Measurements from ENCODE around the gene CATSPERD.

CATSPERD gene

DNA sequence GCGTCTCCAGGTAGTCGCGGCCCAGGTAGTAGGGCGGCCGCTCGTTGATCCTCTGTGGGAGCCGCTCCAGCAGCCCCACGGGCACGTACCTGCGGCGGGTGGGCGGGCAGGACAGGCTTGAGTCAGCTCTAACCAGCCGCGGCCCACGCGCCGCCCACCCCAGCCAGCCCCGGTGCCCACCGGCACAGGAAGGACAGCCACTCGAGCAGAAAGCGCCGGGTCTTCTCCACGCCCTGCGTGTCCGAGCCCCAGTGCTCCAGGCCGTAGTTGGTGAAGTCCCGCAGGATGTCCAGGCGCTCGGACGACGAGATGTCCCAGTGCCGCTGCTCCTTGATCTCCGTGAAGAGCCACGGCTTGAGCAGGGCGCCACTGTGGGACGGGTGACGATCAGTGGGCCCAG lies 65.0 kb downstream of the CATSPERD start:
- no peak for DNase-seq (ENCODE audit: low read depth in 2 of 2)

DNA sequence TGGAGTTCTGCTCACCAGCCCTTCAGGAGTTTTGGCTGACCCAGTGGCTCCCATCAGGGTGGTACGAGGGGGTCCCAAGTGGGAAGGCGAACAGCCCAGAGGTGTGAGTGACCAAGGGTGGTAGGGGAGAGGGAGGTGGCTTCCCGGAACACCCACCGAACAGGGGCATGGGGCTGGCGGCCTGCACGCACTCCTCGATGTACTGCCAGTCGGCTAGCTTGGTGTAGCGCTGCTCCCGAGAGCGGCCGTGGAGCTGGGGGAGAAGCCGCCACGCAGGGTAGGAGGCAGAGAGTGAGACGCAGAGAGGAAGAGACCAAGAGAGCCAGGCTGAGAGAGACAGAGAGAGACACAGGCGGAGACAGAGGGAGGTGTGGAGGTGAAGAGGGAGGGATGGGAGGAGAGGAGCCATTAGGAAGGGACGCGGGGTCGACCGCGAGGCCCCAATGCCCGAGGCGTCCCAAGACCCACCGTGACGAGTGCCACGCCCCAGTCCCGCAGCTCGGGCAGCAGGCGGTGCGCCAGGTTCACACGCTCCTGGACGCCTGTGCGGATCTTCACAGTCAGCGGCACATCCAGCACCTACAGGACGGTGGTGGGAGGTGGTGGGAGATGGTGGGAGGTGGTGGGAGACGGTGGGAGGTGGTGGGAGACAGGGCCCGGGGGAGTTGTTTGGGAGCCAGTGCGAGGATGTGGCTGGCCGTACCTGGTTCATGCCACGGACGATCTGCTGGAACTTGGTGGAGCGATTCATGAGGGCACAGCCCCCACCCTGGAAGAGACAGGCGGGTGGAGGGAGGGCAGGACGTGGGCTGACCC lies 66.4 kb downstream of the CATSPERD start:
- no peak for DNase-seq (ENCODE audit: low read depth in 2 of 2)

DNA sequence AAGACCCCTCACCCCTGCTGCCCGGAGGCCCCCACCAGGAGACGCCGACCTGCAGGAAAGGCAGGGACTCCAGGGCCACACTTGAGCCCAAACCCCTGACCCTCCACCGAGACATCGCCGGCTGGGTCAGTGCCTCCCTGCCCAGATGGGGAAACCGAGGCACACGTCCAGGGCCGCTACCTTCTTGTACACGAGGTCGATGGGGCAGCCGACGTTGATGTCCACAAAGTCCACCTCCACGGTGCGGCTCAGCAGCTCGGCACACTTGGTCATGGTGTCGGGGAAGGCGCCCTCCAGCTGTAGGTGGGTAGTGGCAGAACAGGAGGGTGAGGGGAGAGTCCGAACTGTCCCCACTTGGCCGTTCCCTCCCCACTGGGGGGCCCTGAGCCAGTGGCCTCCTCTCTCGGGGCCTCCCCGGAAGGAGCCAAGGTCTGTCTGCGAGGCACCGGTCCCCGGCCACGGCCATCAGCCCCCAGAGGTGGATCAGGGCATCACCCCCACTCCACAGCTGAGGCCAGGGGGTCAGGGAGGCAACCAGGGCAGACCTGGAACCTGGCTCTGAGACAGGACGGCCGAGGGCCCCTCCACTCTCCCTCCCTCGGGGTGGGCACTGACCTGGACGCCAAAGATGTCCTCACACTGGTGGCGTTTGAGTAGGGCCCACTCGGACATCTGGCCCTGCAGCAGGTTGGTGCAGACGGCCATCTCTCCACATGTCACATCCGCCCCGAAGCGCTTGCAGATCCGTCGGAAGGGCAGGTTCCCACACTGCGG lies 67.2 kb downstream of the CATSPERD start:
- DNase-seq (ENCODE audit: low read depth in 2 of 2): no peak

DNA sequence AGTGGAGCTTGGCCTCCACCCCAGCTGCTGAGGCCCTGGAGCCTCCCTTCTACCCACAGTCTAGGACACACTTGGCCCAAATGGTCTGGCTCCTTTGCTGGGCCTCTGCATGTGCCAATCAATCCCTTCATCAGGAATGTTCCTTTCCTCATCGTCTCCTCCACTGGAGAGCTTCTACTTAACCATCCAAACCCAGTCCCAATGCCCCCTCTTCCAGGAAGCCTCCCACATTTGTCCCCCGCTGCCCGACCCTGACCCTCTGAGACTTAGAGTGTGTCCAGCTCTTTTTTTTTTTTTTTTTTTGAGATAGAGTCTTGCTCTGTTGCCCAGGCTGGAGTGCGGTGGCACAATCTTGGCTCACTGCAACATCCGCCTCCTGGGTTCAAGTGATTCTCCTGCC lies 68.0 kb downstream of the CATSPERD start:
- DNase-seq (ENCODE audit: low read depth in 2 of 2): no peak

DNA sequence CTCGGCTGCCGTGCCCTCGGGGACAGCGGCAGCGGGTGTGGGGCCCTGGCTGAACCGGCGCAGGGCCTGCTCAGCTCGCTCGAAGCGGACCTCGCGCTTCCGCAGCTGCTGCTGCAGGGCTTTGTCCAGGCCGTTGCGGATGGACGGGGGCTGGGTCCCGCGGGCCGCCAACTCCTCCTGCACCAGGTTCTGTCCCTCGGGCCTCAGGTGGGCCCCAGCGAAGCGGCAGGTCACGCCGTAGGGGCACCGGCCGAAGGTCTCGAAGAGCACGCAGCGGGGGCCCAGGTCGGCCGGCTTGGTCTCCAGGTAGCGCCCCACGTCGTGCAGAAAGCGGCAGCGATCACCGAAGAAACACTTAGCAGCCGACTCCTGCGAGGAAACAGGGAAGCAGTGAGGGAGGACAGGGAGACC lies 68.9 kb downstream of the CATSPERD start:
- no peak for DNase-seq (ENCODE audit: low read depth in 2 of 2)

DNA sequence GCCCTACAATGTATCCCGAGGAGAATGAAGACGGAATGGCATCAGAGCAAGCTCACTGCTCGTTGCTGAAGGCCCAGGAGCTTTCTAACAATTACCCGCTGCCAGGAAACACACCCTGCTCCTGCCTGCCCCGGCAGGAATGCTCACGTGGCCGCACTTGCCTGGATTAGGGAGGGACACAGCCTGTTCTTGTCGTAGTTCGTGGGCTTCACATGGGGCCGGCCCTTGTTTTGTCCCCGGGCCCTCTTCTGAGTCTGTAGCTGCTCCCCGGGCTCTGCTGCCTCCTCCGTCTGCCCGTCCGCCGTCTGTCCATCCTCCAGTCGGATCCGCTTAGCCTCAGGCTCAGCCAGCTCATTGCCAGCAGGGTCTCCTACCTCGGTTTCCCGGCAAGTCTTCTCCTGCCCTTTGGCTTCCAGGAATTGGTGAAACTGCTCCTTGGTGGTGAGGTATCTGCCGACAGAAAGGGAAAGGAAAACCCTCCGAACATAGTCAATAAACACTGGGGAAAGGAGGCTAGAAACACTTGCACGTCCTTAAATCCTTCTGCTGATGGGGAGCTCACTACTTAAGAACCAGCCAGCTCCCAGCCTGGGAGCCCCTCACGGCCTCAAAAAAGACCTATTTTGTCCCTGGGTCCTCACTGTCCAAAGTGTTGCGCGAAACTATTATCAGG lies 69.6 kb downstream of the CATSPERD start:
- no peak for DNase-seq (ENCODE audit: low read depth in 2 of 2)

DNA sequence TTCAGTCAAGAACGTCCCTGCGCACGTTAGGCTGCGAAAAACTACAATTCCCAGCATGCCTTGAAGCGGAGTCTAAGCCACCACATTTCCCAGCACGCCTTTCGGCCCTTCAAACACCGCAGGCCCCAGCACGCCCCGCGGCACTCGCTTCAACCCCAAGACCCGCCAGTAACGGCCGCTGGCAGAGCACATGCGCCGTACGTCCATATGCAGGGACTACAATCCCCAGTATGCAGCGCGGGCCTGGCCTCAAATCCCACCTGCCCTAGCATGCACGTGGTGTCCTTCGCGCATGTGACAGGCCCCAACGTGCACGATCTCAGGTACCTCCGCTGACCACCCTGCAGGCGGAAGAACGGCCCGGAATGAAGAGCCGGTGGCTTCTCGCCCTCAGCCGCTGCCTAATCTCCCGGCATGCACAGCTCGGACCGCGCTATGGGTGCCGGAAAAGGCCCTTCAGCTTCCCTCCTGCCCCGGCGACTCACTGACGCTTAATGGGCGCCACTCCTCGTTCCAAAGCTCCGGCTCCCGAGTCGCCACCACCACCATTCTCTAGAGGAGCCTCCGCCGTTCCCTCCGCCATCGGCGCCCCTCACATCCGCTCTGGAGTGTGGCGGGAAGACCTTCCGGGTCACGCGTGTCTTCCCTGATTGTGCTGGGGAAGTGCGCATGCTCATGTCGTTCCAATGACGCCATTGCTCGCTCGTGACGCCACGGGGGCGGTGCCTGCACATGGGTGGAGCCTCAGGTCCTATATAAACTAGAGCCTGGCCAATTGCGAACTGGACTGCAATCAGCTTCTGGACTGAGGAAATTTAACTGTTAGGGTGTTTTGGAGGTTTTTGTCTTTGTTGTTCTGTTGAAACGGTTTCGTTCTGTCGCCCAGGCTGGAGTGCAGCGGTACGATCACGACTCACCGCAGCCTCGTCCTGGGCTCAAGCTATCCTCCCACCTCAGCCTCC lies 70.4 kb downstream of the CATSPERD start, which contains the start of gene DUS3L:
DUS3L (minus strand) TSS at position 605 of the 962 bp plus-strand sequence; CDS start at position 583, 22 bp downstream.
- peak; percentile 93 to 95 for DNase-seq (ENCODE audit: low read depth in 2 of 2)

DNA sequence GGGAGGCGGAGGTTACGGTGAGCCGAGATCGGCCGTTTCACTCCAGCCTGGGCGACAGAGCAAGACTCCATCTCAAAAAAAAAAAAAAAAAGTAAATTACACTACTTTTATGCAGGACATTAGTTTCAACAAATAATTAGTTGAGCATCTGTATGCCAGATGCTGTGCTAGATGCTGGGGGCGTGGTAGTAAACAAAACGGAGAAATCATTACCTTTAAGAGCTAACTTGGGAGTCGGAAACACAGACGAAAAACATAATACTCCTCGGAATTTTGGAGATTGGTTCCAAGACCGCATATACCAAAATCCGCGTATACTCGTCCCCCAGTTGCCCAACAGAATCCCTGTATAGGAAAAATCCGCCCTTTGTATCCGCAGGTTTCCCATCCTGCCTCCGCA lies 71.8 kb downstream of the CATSPERD start:
- DNase-seq (ENCODE audit: low read depth in 2 of 2): no peak

DNA sequence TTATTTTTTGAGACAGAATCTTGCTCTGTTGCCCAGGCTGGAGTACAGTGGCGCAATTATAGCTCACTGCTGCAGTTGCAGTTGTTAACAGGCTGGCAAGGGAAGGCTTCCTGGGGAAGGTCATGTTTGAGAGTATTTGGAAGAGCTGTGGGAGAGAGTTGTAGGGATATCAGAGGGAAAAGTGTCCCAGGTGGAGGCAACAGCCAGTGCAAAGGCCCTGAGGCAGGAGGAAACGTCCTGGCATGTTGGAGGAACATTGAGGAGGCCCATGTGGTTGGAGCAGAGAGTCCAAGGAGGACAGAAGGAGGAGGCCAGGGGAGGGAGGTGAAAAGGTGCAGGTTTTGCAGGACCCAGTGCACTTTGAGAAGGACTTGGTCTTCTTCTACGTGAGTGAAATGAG lies 72.8 kb downstream of the CATSPERD start:
- no peak for DNase-seq (ENCODE audit: low read depth in 2 of 2)

DNA sequence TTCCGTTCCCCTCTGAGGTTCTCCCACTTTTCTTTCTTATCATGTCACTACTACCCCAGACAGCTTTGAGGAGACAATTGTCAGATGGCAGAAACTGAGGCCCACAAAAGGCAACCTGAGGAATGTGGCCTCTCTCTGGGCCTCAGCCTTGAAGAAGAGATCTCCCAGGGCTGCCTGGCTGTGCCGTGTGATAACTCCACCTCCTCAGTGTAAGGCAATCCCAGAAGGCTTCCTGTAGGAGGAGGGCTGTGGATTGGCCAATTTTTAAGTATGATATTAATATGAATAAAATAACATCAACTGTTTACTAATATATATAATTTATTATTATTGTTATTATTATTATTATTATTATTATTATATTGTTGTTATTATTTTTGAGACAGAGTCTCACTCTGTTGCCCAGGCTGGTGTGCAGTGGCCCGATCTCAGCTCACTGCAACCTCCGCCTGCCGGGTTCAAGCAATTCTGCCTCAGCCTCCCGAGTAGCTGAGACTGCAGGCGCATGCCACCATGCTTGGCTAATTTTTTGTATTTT lies 75.0 kb downstream of the CATSPERD start:
- DNase-seq (ENCODE audit: low read depth in 2 of 2): no peak

DNA sequence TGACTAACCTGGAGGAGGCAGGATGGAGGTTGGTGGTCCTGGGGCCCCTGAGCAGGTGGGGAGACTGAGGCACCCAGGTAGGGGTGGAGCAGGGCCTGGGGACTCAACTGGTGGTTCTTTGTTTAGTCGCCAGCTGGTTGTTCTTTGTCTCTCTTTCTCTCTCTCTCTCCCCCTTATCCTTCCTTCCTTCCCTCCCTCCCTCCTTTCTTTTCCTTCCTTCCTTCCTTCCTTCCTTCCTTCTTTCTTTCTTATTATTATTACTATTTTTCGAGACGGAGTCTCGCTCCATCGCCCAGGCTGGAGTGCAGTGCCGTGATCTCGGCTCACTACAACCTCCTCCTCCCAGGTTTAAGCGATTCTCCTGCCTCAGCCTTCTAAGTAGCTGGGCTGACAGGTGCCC lies 77.8 kb downstream of the CATSPERD start:
- no peak for DNase-seq (ENCODE audit: low read depth in 2 of 2)

DNA sequence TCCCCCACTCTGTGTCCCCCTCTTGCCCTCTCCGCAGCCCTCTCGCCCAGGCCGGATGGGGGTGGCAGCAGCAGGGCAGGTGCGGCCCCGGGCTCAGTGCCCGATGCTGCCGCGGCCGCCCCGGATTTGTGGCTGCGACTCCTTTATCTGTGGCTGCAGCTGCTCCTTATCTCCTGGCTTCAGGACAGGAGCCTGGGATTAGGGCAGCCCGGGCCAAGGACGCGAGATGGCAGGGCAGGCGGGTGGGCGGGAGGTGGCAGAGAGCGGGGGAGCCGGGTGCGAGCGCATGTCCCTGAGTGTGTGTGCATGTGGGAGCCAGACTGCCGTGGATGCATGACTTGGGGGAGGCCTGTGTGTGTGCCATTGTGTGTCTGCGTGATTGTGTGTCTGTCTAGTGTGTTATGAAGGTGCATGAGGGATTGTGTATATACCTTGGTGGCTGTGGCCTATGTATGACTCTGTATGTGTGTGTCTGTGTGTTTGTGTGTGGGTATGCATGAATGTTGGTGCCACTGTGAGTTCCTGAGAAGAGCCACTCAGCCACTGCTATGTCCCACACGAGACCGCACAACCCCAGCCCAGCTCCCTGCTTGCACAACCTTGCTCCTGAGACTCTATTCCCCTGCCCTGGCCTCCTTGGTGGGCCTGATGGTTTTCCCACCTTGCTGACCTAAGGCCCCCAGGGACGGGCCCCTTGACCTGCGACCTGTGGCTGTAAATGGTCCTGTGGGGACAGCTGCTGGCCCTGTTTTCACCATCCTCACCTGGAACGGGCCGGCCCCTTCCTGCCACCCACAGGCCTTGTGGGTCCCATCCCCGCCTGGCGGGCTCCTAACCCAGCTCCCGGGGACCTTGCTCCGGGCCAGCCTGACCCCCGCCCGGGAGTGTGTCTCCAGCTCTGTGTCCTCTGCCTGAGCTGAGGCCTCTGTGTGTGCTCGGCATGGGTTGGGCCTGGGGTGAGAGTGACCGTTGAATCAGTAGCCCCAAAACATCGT lies 79.1 kb downstream of the CATSPERD start:
- DNase-seq (ENCODE audit: low read depth in 2 of 2): no peak

DNA sequence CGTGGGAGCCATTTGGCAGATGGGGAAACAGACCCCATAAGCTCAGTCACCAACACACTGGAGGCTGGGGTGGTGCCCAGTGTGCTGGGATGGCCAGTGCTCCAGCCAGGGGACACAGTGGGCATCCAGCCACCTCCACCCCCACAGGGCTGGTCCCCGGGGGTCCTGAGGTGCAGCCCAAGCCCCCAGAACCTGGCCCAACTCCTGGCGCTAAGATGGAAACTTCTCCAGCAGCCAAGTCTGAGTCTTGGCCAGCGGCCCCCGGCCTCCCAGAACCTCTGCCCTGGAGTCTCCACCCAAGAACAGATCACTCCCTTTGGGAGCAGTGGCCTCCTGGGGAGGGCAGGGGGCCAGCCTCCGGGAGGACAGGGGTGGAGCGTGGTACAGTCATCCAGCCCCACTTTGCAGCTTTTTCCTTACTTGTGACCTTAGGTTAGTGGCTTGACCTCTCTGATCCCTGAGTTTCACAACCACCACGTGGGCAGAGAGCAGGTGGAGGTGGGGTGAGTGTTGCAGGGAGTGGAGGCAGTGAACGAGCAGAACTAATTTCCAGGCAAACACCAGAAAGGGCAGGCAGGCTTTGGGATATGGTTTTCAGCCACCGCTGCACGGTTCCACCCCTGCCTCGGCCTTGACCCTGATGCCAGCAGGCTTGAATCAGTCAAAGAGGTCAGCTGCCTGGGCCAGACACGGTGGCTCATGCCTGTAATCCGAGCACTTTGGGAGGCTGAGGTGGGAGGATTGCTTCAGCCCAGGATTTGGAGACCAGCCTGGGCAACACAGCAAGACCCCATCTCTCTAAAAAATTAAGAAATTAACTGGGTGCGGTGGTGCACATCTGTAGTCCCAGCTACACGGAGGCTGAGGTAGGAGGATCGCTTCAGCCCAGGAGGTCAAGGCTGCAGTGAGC lies 80.2 kb downstream of the CATSPERD start:
- no peak for DNase-seq (ENCODE audit: low read depth in 2 of 2)

DNA sequence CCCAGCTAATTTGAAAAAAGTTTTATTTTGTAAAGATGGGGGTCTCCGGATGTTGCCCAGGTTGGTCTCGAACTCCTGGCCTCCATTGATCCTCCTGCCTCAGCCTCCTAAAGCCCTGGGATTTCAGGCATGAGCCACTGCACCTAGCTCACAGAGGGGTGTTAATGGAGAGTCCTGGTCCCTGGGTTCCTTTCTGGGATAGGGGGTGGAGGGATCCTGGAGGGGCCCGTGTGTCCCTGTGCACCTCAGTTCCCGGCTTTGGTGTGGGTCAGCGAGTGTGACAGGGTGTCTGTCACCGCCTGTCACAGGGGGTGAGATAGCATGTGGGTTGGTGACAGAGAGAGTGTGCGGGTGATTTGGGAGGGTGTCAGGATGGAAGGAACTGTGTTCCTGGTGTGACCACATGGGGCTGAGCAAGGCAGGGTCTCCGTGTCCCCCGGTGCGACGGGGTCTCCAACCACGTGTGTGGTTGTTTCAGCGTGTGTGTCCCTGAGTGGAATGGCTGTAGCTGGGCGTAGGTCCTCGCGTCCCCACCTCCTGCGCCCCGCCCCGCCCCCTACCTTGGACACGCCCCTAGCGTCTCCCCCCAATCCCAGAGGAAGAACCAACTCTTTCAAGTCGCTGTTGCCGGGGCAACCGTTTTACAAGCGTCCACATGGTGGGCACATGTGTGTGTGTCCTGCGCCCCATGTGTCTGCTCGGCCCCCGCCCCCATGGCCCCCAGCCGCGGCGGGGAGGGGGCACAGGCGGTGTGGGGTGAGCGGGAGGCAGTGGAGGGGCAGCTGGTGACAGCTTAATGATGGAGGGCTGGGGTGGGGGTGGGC lies 81.6 kb downstream of the CATSPERD start:
- no peak for DNase-seq (ENCODE audit: low read depth in 2 of 2)

DNA sequence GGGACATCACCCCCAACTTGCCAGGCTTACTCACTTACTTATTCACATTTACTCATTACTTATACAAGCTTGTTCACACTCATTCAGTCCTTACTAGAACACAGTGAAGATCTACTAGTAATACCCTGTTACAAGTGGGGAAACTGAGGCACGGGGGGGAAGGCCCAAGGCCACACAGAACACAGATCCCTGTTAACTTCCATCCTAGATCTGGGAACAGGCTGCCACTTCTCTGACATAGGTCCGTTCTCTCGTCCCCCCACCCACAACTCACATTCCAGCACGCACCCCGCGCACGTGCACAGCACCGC lies 83.0 kb downstream of the CATSPERD start:
- no peak for DNase-seq (ENCODE audit: low read depth in 2 of 2)

DNA sequence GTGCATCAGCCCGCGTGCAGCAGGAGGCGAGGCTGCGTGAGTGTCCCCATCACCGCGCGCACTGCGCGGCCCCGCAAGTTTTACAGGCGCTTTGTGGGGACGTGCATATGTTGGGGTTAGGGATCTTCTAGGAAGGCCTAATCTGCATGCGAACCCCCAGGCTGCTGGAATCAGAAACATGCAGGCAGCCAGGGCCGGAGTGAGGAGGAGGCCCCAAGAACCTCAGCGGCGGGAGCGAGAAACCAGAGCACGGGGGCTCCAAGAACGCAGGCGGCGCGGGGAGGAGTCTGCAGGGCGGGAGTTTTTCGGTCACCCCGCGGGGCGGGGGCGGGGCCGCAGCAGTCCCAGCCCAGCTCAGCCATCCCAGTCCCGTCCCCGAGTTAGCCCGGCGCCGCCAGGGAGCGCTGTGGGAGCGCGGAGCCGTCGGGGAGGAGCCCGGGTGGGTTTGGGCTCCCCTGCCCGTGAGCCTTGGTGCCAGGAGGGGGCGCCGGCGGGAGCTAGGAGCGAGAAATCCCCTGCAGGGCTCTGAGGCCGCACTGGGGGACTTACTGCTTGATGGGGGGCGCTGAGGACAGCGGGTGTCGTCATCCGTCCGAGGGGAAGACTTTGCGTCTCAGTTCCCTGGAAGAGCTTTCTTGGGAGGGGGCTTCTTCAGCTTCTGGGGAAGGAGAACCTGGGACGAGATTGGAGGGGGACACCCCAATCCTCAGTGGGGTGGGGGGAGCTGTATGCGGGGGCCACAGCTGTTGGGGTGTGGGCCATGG lies 83.5 kb downstream of the CATSPERD start:
- DNase-seq (ENCODE audit: low read depth in 2 of 2): peak; percentile 92 to 93

All from stimulated activated CD8-positive, alpha-beta memory T cell treated with anti-CD3 and anti-CD28 coated beads, Interleukin-2, amount 100 ng/mL, for 48 hours (primary cell).